ENCODE results near the gene PDZRN3. TPM values are rescaled to one million over a fixed set of nuclear protein-coding genes. Genes with fewer than 3 reads are reported as not detected.
"Not testable (repeated sequence)": the region's sequence is repeated elsewhere in the genome, so short reads cannot be mapped to it uniquely, and the experiment has no call there.

PDZRN3 gene
- total RNA-seq, 1 donor from 2014 or later = 18.2 TPM

DNA sequence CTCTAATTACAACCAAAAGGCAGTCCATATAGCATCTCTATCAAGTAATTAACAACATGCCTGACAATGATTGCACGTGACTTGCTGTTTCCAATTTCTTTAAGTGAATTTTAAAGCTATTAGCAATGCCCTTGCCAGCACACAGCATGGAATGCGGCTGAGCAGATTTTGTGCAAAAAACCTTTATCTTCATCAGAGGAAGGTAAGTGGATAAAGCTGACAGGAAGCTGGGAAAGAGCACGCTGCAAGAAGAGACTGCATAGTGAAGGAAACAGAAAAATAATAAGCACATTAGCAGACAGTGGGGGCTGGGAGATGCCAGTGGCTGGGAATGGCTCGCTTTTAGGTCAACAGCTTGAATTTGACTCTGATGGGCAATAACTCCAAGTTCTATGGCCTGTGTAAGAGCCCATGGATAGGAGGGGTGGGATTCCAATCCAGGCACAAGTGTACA lies 138.8 kb downstream of the PDZRN3 start:
- no peak for ATAC-seq

DNA sequence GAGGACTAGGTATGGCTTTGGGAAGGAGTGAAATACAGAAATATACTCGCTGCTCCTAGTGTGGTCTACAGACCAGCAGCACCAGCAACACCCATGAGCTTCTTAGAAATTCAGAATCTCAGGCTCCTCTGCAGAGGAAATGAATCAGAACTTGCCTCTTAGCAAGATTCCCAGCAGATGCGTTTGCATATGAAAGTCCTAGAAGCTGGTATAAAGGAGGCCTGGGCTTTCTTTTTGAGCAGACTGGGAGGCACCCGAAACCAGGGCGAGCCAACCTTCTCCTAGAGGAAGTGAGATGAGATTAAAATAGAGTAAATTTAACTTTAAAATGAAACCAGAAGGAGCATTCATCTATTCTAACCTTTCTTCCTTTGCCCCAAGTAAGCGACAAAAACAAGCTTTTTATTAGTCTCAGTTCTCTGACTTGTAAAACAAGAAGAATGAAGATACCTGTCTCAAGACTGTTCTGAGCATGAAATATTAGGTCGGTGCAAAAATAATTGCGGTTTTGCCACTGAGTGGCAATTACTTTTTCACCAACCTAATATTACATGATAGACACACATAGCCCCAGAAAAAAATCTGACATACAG lies 140.0 kb downstream of the PDZRN3 start:
- no peak for ATAC-seq

DNA sequence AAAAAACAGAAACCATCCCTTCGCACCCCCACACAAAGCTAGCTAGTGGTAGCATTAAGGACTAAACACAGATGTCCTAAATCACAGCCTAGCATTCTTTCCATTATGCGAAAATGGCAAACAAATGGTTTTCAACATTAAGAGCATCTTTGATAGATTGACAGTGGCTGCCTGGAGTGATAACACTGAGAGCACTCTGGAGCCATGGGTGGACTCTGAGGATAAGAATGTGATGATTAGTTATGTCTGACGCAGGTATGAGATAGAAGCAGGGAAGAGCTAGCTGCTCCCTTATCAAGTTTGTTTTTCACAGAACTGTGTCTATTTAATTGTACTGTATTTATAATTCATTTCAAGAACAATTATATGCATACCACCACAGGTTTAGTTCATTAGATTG lies 142.9 kb downstream of the PDZRN3 start:
- no peak for ATAC-seq

DNA sequence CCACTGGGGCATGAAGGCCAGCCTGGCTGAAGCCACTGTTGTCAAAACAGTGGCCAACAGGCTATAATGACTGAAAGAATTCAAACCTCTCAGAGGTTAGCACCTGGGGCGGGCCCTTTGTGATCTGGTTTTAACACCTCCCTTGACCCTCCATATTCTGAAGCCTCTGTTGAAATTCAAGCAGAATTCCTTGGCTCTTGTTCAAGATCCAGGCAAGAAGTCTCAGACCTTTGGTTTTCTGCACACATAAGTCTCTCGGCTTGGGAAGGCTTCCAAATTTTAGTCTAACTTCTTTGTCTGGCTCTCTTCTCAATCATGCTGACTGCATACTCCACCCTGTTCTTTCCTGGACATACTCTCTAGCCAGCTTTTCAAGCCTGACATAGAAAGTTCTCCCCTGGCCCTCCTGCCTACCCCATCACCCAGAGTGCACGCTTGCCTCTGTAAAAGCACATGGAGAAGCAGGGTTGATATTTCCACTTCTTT lies 144.5 kb downstream of the PDZRN3 start:
- no peak for ATAC-seq

DNA sequence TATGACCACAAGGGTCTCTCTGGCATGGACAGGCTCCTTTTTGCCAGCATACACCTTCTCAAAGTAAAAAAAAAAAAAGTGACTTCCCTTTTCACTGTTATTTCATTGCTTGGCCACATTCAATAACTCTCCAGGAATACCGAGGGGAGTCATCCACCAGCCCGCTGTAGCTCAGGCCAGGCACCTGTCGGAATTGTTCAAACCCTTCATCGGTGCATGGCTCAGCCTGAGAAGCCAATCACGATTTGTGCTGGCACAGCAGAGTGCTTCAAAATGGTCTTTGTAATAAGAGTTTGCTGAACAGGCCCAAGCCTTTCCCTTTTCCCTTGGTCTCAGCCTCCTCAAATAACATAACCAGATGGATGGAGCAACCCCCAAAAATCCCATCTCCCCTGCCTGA lies 145.4 kb downstream of the PDZRN3 start:
- no peak for ATAC-seq

DNA sequence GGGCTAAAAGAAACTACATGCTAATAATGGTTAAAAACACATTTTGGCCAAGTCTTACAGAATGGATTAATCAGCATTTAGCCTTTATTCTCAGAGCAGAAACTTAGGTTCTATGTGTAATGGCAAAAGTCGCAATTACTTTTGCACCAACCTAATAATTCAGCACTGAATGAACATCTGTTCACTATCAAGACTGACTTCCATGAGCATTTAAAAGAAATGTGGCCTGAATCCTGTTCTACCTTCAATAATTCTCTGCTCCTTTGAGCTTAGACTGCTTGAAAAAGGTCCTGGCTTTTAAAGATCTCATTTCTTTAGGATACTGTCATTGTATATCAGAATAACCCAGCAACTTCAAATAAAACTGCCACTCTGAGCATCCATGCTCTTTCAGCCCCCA lies 145.9 kb downstream of the PDZRN3 start:
- no peak for ATAC-seq

DNA sequence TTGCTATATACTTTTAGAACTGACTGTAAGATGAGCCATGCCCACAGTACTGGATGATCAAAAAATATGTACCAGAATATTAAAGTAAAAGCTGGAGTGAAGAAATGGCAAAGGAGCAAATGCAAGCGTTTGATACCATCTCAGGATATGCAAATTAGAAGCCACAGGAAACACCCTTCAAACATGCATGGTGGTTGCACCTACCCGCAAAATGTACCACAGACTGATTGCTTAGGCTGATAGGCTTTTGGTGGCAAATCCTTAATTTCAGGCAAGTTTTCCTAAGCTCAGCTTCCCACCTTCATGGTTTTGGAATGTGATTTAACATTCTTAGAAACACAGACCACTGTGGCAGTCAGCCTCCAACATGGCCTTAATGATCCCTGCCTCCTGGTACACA lies 149.0 kb downstream of the PDZRN3 start:
- ATAC-seq = no peak

DNA sequence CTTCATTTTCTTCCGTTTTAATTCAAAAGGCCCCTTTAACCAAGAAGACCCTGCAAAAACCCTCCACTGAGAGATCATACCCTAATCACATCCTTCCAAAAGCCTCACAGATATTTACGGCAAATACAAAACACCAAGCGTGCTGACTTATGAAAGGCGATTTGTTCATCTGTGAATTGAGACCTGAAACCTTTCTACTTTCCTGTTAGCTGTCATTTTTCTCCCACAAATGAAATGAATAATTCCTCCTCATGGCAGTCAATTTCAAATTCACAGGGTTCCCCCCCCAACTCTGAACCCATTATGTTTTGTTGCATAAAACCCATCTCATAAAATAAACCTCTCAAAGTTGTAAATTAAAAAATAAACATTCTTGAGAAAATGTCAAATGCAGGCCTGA lies 149.6 kb downstream of the PDZRN3 start:
- ATAC-seq = no peak

DNA sequence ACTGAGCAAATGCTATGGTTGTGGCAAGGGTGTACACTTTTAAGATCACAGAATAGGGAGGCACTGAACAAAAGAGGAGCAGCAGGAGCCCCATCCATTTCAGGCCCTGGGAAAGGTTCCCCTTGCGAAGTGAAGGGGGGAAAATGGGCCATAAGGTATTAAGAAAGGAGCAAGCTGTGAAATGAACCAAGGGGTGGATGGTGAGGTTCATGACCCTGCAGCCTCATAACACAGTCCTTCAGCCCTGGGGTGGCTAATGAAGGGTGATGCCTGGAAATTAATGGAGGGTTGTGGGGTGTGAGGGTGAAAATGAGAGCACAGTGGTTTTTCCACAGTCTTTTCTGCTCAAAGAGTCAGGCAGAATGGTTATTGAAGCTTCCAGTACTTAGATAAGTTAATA lies 150.1 kb downstream of the PDZRN3 start:
- ATAC-seq = no peak

DNA sequence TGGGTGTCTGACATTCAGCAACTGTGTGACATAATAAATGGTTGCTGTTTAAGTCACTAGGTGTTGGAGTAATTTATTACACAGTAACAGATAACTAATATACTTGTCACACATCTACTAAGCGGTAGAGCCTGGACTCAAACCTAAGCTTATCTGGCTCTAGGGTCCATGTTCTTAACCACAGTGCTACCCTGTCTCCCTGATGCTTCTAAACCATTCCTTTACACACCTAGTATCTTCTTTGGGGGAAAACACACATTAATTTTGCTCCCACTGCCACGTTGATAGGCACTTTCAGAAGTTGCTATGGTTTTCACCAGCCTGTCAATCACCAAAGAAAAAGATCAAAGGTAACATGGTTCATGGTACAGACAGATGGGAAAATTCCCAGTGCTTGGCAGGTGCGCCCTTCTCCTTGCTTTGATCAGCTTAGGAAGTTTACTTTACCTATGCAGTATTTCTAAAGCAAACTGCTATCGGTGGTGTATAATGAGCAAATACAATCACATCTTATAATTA lies 150.8 kb downstream of the PDZRN3 start:
- no peak for ATAC-seq

DNA sequence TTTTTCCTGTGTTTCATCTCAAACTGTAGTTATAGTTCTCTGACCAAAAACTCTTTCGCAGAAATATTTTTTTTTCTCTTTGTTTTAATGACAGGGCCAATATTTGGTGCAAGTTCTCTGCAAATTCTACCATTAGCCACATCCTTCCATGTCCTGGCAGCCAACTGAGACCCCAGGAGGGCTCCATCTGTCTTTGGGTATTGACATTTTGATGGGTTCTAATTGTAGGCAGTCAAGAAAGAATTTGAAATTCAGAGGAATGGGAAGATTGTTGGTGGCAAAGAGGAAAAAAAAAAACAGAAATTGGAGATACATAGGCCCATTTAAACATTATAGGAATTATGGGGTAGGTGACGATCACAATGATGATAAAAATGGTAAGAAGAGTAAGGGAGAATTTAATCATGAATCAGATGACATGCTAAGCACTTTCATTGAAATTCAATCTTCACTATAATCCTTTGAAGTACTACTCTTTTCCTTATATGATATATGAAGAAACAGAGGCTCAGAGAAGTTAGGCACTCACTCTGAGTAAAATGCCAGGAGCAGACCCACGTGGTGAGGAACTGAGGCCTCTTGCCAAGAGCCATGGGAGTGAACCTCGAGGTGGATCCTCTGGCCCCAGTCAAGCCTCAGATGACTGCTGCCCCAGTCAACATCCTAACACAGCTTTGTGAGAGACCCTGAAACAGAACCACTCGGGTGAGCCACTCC lies 151.4 kb downstream of the PDZRN3 start:
- no peak for ATAC-seq

DNA sequence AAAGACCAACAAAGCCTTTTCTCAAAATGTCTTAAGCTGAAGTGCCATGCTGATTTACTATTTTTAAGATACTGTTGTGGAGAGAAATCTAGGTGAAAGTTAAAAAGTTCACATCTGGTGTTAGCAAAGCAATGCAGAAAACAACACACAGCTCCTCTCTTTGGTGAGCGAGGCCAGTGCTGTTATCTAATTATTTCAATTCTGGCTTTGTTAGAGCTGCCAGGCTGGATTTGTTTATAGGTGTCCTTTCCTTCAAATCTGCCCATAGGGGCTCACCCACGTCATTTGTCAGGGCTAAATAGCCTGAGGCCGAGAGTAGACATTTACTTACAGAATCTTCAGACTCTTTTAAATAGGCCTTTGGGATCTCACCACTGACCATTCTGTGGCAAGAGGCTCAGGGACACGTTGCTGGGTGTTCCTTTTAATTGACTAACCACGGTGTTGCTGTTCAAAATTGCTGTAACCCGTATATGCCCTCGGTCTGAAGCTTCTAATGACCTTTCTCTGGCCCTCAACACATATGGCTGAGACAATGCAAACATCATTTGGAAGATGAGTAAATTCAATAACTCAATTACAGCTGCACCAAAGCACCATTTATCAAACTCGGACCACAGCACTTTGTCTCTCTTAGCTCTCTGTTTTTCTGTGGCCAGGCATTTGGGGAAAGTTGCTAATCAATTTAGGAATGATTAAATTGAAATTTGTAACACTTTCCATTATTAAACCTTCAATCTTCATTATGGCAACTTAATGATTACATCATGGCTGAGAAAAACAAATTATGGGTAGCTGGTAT lies 152.6 kb downstream of the PDZRN3 start:
- no peak for ATAC-seq

DNA sequence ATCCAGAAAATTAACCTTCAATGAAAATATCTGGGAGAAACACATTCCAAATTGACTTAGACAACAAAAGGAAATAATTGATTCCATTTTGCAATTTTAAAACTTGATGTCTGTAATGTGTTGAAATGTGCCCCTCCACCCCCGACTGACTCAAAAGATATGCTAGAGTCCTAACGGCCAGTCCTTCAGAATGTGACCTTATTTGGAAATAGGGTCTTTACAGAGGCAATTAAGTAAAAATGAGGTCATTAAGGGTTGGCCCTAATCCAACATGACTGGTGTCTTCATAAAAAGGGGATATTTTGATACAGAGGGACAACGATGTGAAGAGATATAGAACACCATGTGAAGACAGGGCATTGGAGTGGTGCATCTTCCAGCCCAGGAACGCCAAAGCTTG lies 153.9 kb downstream of the PDZRN3 start:
- no peak for ATAC-seq

DNA sequence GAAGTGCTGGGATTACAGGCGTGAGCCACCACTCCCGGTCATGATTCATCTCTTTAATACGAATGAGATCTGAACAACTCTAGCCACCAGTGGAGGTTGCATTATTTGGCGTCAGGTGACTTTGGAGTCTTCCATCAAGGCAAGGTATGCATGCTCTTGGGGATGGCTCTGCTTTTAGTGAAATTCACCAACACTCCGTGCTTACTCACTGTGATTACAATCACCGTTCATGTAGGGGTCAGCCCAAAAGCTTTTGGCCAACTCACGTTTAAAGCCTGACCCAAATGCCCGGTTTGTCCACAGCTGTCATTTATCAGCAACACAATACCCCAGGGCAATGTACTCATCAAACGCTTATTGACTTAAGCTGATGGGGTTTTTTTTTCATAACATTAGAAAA lies 155.4 kb downstream of the PDZRN3 start:
- no peak for ATAC-seq

DNA sequence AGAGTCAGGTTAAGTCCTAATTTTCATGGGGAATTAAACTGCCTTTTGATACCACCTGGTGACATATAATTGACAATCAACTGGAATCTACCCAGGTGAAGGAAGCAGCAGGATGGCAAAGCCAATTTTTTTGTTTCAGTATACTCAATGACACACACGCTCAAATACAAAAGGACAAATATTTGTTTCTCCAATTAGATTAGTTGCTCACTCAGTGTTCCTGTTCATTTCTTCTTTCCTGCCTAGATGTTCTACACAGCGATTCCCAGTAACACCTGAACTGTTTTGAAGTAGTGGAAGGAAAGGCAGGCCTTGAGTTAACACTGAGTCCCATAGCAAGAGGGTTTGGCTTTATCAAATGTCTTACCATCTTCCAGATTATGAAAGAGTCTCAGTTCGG lies 157.5 kb downstream of the PDZRN3 start:
- ATAC-seq = no peak

DNA sequence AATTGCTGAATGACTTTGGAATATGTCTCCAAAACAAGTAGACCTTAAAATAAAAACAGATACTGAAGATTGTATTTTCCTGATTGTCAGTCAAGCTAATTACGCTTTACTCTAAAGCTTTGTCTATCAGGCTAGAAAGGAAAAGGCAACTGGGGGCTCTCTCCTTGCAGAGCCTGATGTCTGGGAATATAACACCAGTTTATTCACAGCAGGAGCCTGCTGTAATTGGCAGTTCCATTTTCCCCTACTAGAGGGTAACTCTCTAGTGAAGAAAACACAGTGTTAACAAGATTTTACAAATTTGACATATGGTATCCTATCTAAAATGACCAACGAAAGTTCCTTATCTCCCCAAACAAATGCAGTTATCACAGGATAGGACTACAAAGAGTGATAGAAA lies 158.8 kb downstream of the PDZRN3 start:
- ATAC-seq = no peak

DNA sequence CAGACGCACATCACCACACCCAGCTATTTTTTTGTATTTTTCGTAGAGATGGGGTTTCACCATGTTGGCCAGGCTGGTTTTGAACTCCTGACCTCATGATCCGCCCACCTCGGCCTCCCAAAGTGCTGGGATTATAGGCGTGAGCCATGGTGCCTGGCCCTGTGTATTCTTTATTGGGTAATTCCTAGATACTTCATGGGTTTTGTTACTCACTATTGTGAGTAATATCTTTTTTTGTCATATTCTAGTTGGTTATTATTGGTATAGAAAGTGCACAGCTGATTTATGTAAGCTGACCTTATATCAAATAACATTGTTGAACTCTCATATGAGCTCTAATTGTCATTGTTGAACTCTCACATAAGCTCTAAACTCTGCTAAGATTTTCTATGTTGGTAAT lies 160.6 kb downstream of the PDZRN3 start:
- not testable (repeated sequence) for ATAC-seq

DNA sequence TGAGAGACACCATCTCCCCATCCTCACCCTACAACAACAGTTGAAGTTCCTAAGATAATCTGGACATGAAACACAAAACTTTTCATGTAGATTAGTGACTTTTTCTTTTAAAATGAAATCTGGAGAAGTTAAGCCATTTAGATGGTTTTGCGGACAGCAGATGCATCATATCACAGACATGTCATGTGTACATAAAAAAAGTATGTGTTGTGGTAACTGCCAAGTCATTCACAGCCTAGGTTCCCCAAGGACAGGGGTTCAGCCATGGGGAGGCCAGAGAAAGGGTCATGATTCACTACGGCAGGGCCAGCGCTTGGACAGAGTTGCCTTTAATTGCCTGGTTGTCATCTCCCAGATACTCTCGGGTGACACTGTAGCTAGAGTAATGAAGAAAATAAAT lies 163.2 kb downstream of the PDZRN3 start:
- no peak for ATAC-seq

DNA sequence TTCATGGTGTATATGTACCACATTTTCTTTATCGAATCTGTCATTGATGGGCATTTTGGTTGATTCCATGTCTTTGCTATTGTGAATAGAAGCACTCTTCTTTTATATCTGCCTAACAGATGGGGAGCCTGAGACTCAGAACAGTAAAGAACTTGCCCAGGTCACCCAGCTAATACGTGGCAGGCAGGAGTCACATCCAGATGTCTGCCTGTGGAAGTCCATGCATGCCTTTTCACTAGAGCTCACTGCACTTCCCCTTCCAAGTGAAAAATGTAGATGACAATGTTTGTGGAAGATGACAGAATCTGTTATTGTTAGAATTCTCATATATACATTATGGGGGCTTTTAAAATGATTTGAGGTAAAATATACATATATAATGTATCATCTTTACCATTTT lies 165.0 kb downstream of the PDZRN3 start:
- no peak for ATAC-seq

DNA sequence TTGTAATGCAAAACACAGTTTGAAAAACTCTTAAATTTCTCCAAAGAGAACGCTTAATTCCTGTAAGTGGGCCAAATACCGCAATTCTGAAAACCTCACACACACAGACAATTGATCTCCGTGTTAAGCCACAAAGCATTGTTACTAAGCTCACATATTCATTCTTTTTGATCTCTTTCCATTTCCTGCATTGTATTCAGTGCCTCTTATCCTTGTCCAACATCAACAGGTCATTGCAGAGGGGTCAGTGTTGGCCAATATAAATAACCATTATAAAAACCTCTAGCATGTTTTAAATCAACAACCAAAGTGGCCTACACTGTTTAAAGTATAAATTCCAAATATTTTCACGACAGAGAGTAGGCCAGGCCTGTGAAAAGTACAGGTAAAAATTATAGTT lies 171.1 kb downstream of the PDZRN3 start:
- ATAC-seq = no peak

DNA sequence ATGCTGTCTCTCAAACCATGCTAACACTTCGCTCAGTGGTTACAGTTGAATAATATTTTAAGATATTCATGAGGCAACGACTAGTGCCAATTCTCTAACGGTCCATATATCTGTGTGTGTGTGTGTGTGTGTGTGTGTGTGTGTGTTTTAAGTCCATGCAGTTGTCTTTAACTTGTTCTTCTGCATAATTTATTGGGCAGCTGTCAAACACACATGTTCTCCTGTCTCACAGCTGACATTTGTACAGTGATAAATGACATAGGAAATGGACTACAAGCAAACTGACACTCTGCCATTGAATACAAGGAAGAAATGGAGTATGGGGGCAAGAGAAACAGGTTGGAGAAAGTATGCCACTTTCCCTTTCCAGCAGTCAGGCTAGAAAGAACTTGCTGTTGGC lies 172.0 kb downstream of the PDZRN3 start:
- no peak for ATAC-seq

DNA sequence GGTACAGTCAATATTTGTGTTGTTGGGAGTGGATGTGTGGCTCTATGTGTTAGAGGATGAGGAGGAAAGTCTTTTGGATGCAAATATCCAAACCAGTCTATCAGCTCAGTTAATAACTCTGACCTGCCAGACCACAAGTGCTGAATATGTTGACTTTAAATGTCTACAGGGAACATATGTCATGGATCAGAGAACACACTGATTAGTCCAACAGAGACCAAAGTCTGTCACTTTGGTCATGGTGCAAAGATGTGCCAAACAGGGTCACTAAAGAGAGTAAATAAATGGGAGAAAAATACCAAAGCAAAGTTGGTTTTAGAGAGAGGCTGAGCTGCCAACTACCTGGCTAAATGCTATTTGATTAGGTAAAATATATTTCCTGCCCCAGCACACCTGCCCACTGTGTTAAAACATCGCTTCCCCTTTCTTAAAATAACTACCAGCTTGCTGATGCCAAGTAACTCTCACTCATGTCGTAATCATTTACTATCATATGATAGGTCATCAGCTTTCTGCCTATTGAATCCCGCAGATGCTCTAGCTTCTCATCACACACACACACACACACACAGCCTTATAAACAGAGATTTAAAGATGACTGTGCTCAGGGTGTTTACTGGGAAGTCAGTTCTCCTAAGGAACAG lies 173.3 kb downstream of the PDZRN3 start:
- ATAC-seq = no peak

DNA sequence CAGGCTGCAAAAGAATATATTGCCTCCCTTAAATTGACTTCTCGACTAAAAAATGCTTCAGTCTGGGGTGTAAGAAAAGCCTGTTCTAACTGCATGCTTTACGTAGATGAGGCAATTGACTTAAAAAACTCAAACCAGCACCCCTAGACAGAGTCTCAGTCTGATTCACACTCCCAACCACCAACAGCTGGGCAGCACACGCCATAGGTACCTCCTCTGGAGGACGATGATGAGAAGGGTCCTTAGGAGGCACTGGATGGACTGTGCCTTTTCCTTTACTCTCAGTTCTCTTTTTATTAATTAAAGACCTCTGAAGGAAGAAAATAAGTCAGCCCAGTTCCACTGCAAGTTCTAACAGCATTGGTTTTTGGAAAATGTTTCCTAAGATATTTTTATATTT lies 175.0 kb downstream of the PDZRN3 start:
- no peak for ATAC-seq
